IMR-90 (cell line): ENCODE measurements around the gene SLC12A7. TPM values are rescaled to one million over a fixed set of nuclear protein-coding genes. Genes with fewer than 3 reads are reported as not detected.

Experiments used
- ATAC-seq: fragments of 200-7000 bp; cut with Tn5 transposase; 2 replicates; pipeline ENCODE4 v1.9.1; 2020; ENCODE audit warnings: low read depth, mild to moderate bottlenecking, moderate library complexity
- BruUV-seq: library from RNA; stranded (reverse); fragments of 400-500 nt; replicated peaks from 2 replicates; lab custom pipeline; 2021; lab: Mats Ljungman, UMichigan
- CTCF ChIA-PET: fragments of 300-600 bp; formaldehyde crosslinking; extraction: SDS; loops from one replicate; lab custom pipeline; 2021; ENCODE audit warnings: antibody characterized with exemption; lab: Yijun Ruan, JAX
- POLR2A ChIA-PET: fragments of 300-600 bp; sonication (Branson Sonifier 250); formaldehyde crosslinking; loops from one replicate; lab custom pipeline; 2022; ENCODE audit warnings: antibody characterized with exemption; ENCODE audit not compliant: unreplicated experiment; lab: Charles Lee
- DNase-seq: peaks from one replicate; pipeline ENCODE4 v3.0.0; 2013
- H2AFZ ChIP-seq: replicated peaks from 2 replicates; pipeline ENCODE3; 2013; ENCODE audit warnings: low read length, mild to moderate bottlenecking; ENCODE audit not compliant: poor library complexity
- H2AK5ac ChIP-seq: 2 replicates; pipeline ENCODE4 v1.6.1; 2013; ENCODE audit warnings: low read depth, low read length, inconsistent platforms
- H2AK9ac ChIP-seq: replicated peaks from 2 replicates; pipeline ENCODE3; 2013; ENCODE audit warnings: mild to moderate bottlenecking, low read depth, low read length, moderate library complexity; ENCODE audit not compliant: poor library complexity
- H2BK120ac ChIP-seq: 2 replicates; pipeline ENCODE4 v1.6.1; 2013; ENCODE audit warnings: low read depth, low read length, inconsistent platforms
- H2BK15ac ChIP-seq: 3 replicates; pipeline ENCODE4 v1.6.1; 2013; ENCODE audit warnings: low read depth, low read length, inconsistent platforms
- H2BK20ac ChIP-seq: 2 replicates; pipeline ENCODE4 v1.6.1; 2013; ENCODE audit warnings: low read depth, mild to moderate bottlenecking, inconsistent platforms, low read length, moderate library complexity
- H2BK5ac ChIP-seq: 2 replicates; pipeline ENCODE4 v1.6.1; 2013; ENCODE audit warnings: mild to moderate bottlenecking, low read depth, low read length, inconsistent platforms; ENCODE audit not compliant: poor library complexity, severe bottlenecking
- H3K14ac ChIP-seq: replicated peaks from 2 replicates; pipeline ENCODE4 v1.6.1; 2013; ENCODE audit warnings: low read depth, low read length, inconsistent platforms
- H3K18ac ChIP-seq: 2 replicates; pipeline ENCODE4 v1.6.1; 2013; ENCODE audit warnings: low read depth, low read length, control low read depth
- H3K23ac ChIP-seq: 2 replicates; pipeline ENCODE4 v1.6.1; 2013; ENCODE audit warnings: low read depth, low read length, inconsistent platforms
- H3K27ac ChIP-seq: 2 replicates; pipeline ENCODE4 v1.5.1; 2013; ENCODE audit warnings: mild to moderate bottlenecking, control low read depth, low read length; ENCODE audit not compliant: insufficient read depth
- H3K27me3 ChIP-seq: 2 replicates; pipeline ENCODE4 v1.6.1; 2013; ENCODE audit warnings: low read length; ENCODE audit not compliant: control insufficient read depth, insufficient read depth
- H3K36me3 ChIP-seq: 2 replicates; pipeline ENCODE4 v1.6.1; 2013; ENCODE audit warnings: low read length, mixed read lengths; ENCODE audit not compliant: control insufficient read depth, insufficient read depth
- H3K4ac ChIP-seq: 2 replicates; pipeline ENCODE4 v1.6.1; 2013; ENCODE audit warnings: low read depth, low read length, inconsistent platforms
- H3K4me1 ChIP-seq: 2 replicates; pipeline ENCODE4 v1.6.1; 2013; ENCODE audit warnings: low read length, mixed read lengths; ENCODE audit not compliant: control insufficient read depth, insufficient read depth
- H3K4me2 ChIP-seq: 2 replicates; pipeline ENCODE4 v1.6.1; 2013; ENCODE audit warnings: low read depth, mild to moderate bottlenecking, control low read depth, low read length, moderate library complexity
- H3K4me3 ChIP-seq: 2 replicates; pipeline ENCODE4 v1.5.1; 2013; ENCODE audit warnings: low read depth, mild to moderate bottlenecking, control low read depth, low read length, moderate library complexity; ENCODE audit not compliant: insufficient read depth
- H3K56ac ChIP-seq: 2 replicates; pipeline ENCODE4 v1.6.1; 2013; ENCODE audit warnings: low read length, inconsistent platforms; ENCODE audit not compliant: insufficient read depth; ENCODE audit errors: extremely low read depth
- H3K79me1 ChIP-seq, 2 experiments: 2 replicates each; pipeline ENCODE4 v1.6.1; 2013; ENCODE audit warnings: low read length in 2 of 2, inconsistent platforms in 1 of 2, low read depth in 1 of 2
- H3K9ac ChIP-seq: 2 replicates; pipeline ENCODE4 v1.6.1; 2013; ENCODE audit warnings: low read depth, low read length, control low read depth
- H3K9me1 ChIP-seq: 2 replicates; pipeline ENCODE4 v1.6.1; 2013; ENCODE audit warnings: low read length, inconsistent platforms; ENCODE audit not compliant: insufficient read depth
- H3K9me3 ChIP-seq: 2 replicates; pipeline ENCODE4 v1.6.1; 2013; ENCODE audit warnings: low read length; ENCODE audit not compliant: control insufficient read depth, insufficient read depth
- H4K20me1 ChIP-seq: 2 replicates; pipeline ENCODE4 v1.6.1; 2013; ENCODE audit warnings: low read length, inconsistent platforms; ENCODE audit not compliant: insufficient read depth
- H4K5ac ChIP-seq: 2 replicates; pipeline ENCODE4 v1.6.1; 2013; ENCODE audit warnings: mild to moderate bottlenecking, low read depth, low read length, control low read depth
- H4K8ac ChIP-seq, 2 experiments: 2 replicates each; pipeline ENCODE4 v1.6.1; 2013; ENCODE audit warnings: low read depth in 2 of 2, low read length in 2 of 2, control low read depth in 1 of 2, inconsistent platforms in 1 of 2
- H4K91ac ChIP-seq: 2 replicates; pipeline ENCODE4 v1.6.1; 2013; ENCODE audit warnings: low read depth, low read length, inconsistent platforms; ENCODE audit not compliant: insufficient read depth
- BHLHE40 ChIP-seq: fragments of 150-350 bp; IDR thresholded peaks from 2 replicates; pipeline ENCODE4 v1.6.1; 2016; ENCODE audit warnings: mild to moderate bottlenecking, low read depth, low read length
- CHD1 ChIP-seq: IDR thresholded peaks from 2 replicates; pipeline ENCODE4 v1.6.1; 2012; ENCODE audit warnings: low read depth, low read length, improper control_type of control experiment
- CTCF ChIP-seq: conservative IDR thresholded peaks from 2 replicates; pipeline ENCODE4 v1.5.1; 2012; ENCODE audit warnings: mild to moderate bottlenecking, low read depth, low read length, improper control_type of control experiment
- MAFK ChIP-seq: IDR thresholded peaks from 2 replicates; pipeline ENCODE4 v1.6.1; 2012; ENCODE audit warnings: low read depth, low read length, improper control_type of control experiment
- MAZ ChIP-seq: IDR thresholded peaks from 2 replicates; pipeline ENCODE4 v1.6.1; 2012; ENCODE audit warnings: low read depth, mild to moderate bottlenecking, low read length, improper control_type of control experiment, moderate library complexity, borderline replicate concordance
- MXI1 ChIP-seq: IDR thresholded peaks from 2 replicates; pipeline ENCODE4 v1.6.1; 2012; ENCODE audit warnings: low read depth, mild to moderate bottlenecking, low read length, moderate library complexity, borderline replicate concordance
- NFE2L2 ChIP-seq: fragments of 150-350 bp; IDR thresholded peaks from 2 replicates; pipeline ENCODE4 v1.6.1; 2016; ENCODE audit warnings: low read depth, mild to moderate bottlenecking, low read length
- POLR2A ChIP-seq: IDR thresholded peaks from 2 replicates; pipeline ENCODE4 v1.6.1; 2012; ENCODE audit warnings: mild to moderate bottlenecking, low read depth, low read length
- RAD21 ChIP-seq: IDR thresholded peaks from 2 replicates; pipeline ENCODE4 v1.6.1; 2012; ENCODE audit warnings: low read length, improper control_type of control experiment
- RCOR1 ChIP-seq: IDR thresholded peaks from 2 replicates; pipeline ENCODE4 v1.6.1; 2012; ENCODE audit warnings: mild to moderate bottlenecking, low read length, improper control_type of control experiment; ENCODE audit not compliant: insufficient replicate concordance
- SMC3 ChIP-seq: fragments of 150-350 bp; IDR thresholded peaks from 2 replicates; pipeline ENCODE4 v1.6.1; 2016; ENCODE audit warnings: low read depth, mild to moderate bottlenecking, antibody characterized with exemption, low read length, moderate library complexity
- USF2 ChIP-seq: fragments of 150-350 bp; IDR thresholded peaks from 2 replicates; pipeline ENCODE4 v1.6.1; 2017; ENCODE audit warnings: mild to moderate bottlenecking, antibody characterized with exemption, low read length, low read depth
- WGBS, 2 experiments: methylation state at CpG; one replicate each; pipeline versions ENCODE4 v1.1.5 to v1.1.7; 2013; ENCODE audit warnings: missing lambda C conversion rate in 2 of 2; ENCODE audit not compliant: insufficient read length in 1 of 2; ENCODE audit errors: extremely low coverage in 2 of 2; 5-methylcytosine and 5-hydroxymethylcytosine counted together
- dilution Hi-C: fragments of 300-500 bp; cut with HindIII; formaldehyde crosslinking; loops from one replicate; pipeline ENCODE4 v1.14.3; 2018; ENCODE audit warnings: low sequenced_read_pairs; ENCODE audit not compliant: unreplicated experiment
- in situ Hi-C: fragments of 300-500 bp; cut with MboI; formaldehyde crosslinking; loops from 3 replicates; pipeline ENCODE4 v1.14.3; 2019; ENCODE audit warnings: low sequenced_read_pairs, inconsistent platforms, mixed read lengths
- intact Hi-C: fragments of 100-400 bp; cut with micrococcal nuclease; formaldehyde crosslinking; loops from 2 replicates; pipeline ENCODE4 v1.10.0; 2022
- polyA plus RNA-seq, 3 experiments: library from polyadenylated mRNA; depleted of rRNA; stranded (reverse); fragments of >200 nt; gene quantifications; 2 replicates each; pipeline ENCODE4 v1.2.3, GENCODE V29; 2012; ENCODE audit warnings: low replicate concordance in 1 of 3
- total RNA-seq: library from RNA; depleted of rRNA; stranded (reverse); fragments of >200 nt; gene quantifications from 2 replicates; pipeline ENCODE4 v1.2.3, GENCODE V29; 2012

SLC12A7 gene
- total and polyA plus RNA-seq, 2 of the 4 experiments (the other 2 are of a cell fraction): 3.0 to 6.1 TPM

- TF ChIP-seq NFE2L2: no peak
These were observed 5.3 kb downstream of the SLC12A7 start (continued) for GRCh38 chr5:1106385-1107166.

DNA sequence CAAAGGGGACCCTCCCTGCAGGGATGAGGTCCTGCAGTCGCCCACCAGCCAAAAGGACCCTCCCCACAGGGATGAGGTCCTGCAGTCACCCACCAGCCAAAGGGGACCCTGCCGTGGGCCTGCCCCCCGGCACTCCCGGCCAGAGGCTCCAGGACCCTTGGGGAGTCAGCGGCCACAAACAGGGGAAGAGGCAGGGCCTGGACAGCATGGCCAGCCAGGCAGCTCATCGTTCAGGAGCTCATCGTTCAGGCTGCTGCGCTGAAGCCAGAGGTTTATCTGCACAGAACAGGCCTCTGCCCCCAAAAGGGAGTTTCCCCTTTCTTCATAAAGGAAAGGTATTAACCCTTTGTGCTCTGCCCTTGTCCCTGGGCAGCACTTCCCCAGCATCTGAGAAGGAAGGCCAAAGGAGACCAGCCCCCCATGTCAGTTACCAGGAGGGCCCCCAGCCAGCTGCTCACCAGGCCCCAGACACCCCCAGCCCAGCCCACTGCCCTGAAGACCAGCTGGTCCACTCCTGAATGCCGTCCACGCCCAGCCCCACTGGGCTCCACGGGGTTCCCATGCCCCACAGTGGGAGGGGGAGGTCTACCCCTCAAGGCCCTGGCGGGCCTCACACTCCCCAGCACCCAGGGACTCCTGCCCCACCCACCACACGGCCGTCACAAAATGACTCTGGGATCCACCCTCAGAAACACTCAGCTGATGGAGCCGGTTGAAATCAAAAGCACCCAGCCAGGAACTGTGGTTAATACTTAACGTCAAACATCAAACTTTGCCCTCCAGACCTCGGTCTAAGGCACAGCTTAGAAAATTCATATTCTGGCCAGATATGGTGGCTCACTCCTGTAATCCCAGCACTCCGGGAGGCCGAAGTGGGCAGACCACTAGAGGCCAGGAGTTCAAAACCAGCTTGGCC lies 6.3 kb downstream of the SLC12A7 start:
- Histone ChIP-seq H2BK20ac (no peak overlapping the region), H2AK9ac (no peak overlapping the region), H3K27ac (no peak overlapping the region), H3K4me3 (no peak overlapping the region), H3K36me3 (no peaks in the 10 kb centered on the region), H2BK15ac (no peak overlapping the region), H4K20me1 (peaks cover 12% of the 10 kb centered on the region), H3K18ac (no peak overlapping the region), H3K9me3 (no peaks in the 10 kb centered on the region), H4K8ac (no peak overlapping the region), H4K91ac (no peak overlapping the region), H4K5ac (no peak overlapping the region), H2AFZ (no peak overlapping the region), H3K27me3 (no peaks in the 10 kb centered on the region), H3K4me1 (peaks cover 4% of the 10 kb centered on the region; the same call in 1 of the 2 replicates), H3K4me2 (no peak overlapping the region), H3K9me1 (no peaks in the 10 kb centered on the region), H2BK120ac (no peak overlapping the region), H3K14ac (no peak overlapping the region), H2AK5ac (no peak overlapping the region), H3K9ac (no peak overlapping the region), H3K4ac (no peak overlapping the region), H3K23ac (no peak overlapping the region), H2BK5ac (no peak overlapping the region), H3K79me1 (peaks cover 0 to 7% of the 10 kb centered on the region in 2 experiments; a peak in 1 of 4 replicates), H3K56ac (no peak overlapping the region)
- ATAC-seq (no peak), DNase-seq (no peak)
- 80% methylated on average over 5 of the region's 19 CpGs; no CpG with 5 or more reads in 1 of the 2 experiments for WGBS, 2 experiments
- in situ Hi-C loops: no loop called here
- BruUV-seq: no TSS peak
- CTCF ChIA-PET: no interaction called here
- dilution Hi-C loops: no loop called here
- intact Hi-C loops: no loop called here
- POLR2A ChIA-PET: no interaction called here
- TF ChIP-seq SMC3 (no peak), CTCF (no peak), USF2 (no peak), POLR2A (no peak), MXI1 (no peak), CHD1 (no peak), RCOR1 (no peak), BHLHE40 (no peak), RAD21 (no peak), MAZ (no peak), MAFK (no peak)
